B cell (primary cell): ENCODE measurements around the gene SPTBN1. TPM values are rescaled to one million over a fixed set of nuclear protein-coding genes. Genes with fewer than 3 reads are reported as not detected.

Source experiments
- ATAC-seq: fragments of 200-7000 bp; cut with Tn5 transposase; one replicate; pipeline ENCODE4 v1.10.0; 2021; ENCODE audit warnings: low read depth, mild to moderate bottlenecking, moderate number of reproducible peaks, moderate library complexity
- CTCF ChIA-PET: fragments of 350-600 bp; sonication (Branson Sonifier 250); formaldehyde crosslinking; loops from one replicate; lab custom pipeline; 2021; ENCODE audit warnings: antibody characterized with exemption, inconsistent platforms; lab: Charles Lee
- POLR2A ChIA-PET: fragments of 350-600 bp; sonication (Branson Sonifier 250); formaldehyde crosslinking; loops from one replicate; lab custom pipeline; 2021; ENCODE audit warnings: antibody characterized with exemption; lab: Charles Lee
- DNase-seq: peaks from one replicate; pipeline ENCODE4 v3.0.0; 2013
- H2AFZ ChIP-seq: 2 replicates; pipeline ENCODE4 v1.6.1; 2012; ENCODE audit warnings: mild to moderate bottlenecking, low read depth, low read length; ENCODE audit not compliant: insufficient read depth, poor library complexity, severe bottlenecking
- H3K27ac ChIP-seq, 2 donors: 1 replicate in 1 of 2; 2 replicates in 1 of 2; pipeline ENCODE4 v1.5.1; 2012 to 2013; ENCODE audit warnings: low read length in 2 of 2, mild to moderate bottlenecking in 2 of 2, moderate library complexity in 1 of 2
- H3K27me3 ChIP-seq, 4 experiments: fragments of 200-600 bp in 1 of 4; sonication (generic) in 1 of 4; replicated peaks in 1 of 4; 1 replicate in 2 of 4; 2 replicates in 2 of 4; pipeline versions ENCODE4 v1.6.1 to v1.7.0; 2013 to 2016; ENCODE audit warnings: low read length in 3 of 4, mild to moderate bottlenecking in 2 of 4, mixed read lengths in 1 of 4, moderate library complexity in 1 of 4; ENCODE audit not compliant: insufficient read depth in 4 of 4, control insufficient read depth in 3 of 4; ENCODE audit errors: control extremely low read depth in 1 of 4
- H3K36me3 ChIP-seq, 2 experiments: replicated peaks in 1 of 2; 1 replicate in 1 of 2; 2 replicates in 1 of 2; pipeline versions ENCODE4 v1.6.1 to v1.7.1; 2013; ENCODE audit warnings: low read length in 1 of 2; ENCODE audit not compliant: insufficient read depth in 2 of 2, control insufficient read depth in 1 of 2; ENCODE audit errors: control extremely low read depth in 1 of 2, extremely low read depth in 1 of 2
- H3K4me1 ChIP-seq, 2 donors: fragments of 200-600 bp in 1 of 2; sonication (generic) in 1 of 2; 1 replicate in 1 of 2; 2 replicates in 1 of 2; pipeline versions ENCODE4 v1.5.1 to v1.6.1; 2013 to 2017; ENCODE audit warnings: low read length in 2 of 2; ENCODE audit not compliant: control insufficient read depth in 2 of 2, insufficient read depth in 2 of 2
- H3K4me2 ChIP-seq: replicated peaks from 2 replicates; pipeline ENCODE3; 2012; ENCODE audit warnings: mild to moderate bottlenecking, low read depth, low read length; ENCODE audit not compliant: poor library complexity, severe bottlenecking
- H3K4me3 ChIP-seq, 5 experiments: fragments of 200-600 bp in 1 of 5; sonication (generic) in 1 of 5; 1 replicate in 3 of 5; 2 replicates in 2 of 5; pipeline versions ENCODE4 v1.5.1 to v1.7.0; 2011 to 2016; ENCODE audit warnings: low read length in 4 of 5, mild to moderate bottlenecking in 4 of 5, low read depth in 2 of 5, control low read depth in 1 of 5, moderate library complexity in 1 of 5; ENCODE audit not compliant: insufficient read depth in 1 of 5; ENCODE audit errors: control extremely low read depth in 1 of 5, extremely low read depth in 1 of 5
- H3K79me2 ChIP-seq: fragments of 200-600 bp; sonication (generic); one replicate; pipeline ENCODE4 v1.6.0; 2016; ENCODE audit warnings: low read length; ENCODE audit not compliant: control insufficient read depth, insufficient read depth
- H3K9ac ChIP-seq: fragments of 200-600 bp; sonication (generic); 2 replicates; pipeline ENCODE4 v1.6.1; 2017; ENCODE audit warnings: mild to moderate bottlenecking, low read length, moderate library complexity
- H3K9me3 ChIP-seq, 3 donors: one replicate each; pipeline versions ENCODE4 v1.6.1 to v1.7.1; 2013; ENCODE audit warnings: low read length in 2 of 3; ENCODE audit not compliant: control insufficient read depth in 2 of 3, insufficient read depth in 1 of 3; ENCODE audit errors: control extremely low read depth in 1 of 3
- H4K20me1 ChIP-seq: 2 replicates; pipeline ENCODE4 v1.6.0; 2012; ENCODE audit warnings: mild to moderate bottlenecking, low read length; ENCODE audit not compliant: insufficient read depth, control insufficient read depth, poor library complexity, severe bottlenecking
- H3K27ac Mint-ChIP-seq: one replicate; pipeline ENCODE4 v1.8.0; 2021; ENCODE audit warnings: mixed read lengths
- H3K27me3 Mint-ChIP-seq: one replicate; pipeline ENCODE4 v1.8.0; 2021; ENCODE audit warnings: mixed read lengths
- H3K4me1 Mint-ChIP-seq: one replicate; pipeline ENCODE4 v1.8.0; 2021; ENCODE audit warnings: mixed read lengths
- H3K4me3 Mint-ChIP-seq: one replicate; pipeline ENCODE4 v1.8.0; 2021; ENCODE audit warnings: mixed read lengths
- H3K9me3 Mint-ChIP-seq: one replicate; pipeline ENCODE4 v1.8.0; 2022; ENCODE audit warnings: mixed read lengths; ENCODE audit not compliant: insufficient read depth
- CTCF ChIP-seq: fragments of 200-600 bp; IDR thresholded peaks from one replicate; pipeline ENCODE4 v1.8.0; 2022; ENCODE audit warnings: antibody characterized with exemption, mild to moderate bottlenecking
- EZH2 ChIP-seq: IDR thresholded peaks from 2 replicates; pipeline ENCODE4 v1.6.1; 2012; ENCODE audit warnings: borderline replicate concordance, low read depth, mild to moderate bottlenecking, moderate library complexity, low read length; ENCODE audit not compliant: insufficient read depth, poor library complexity, severe bottlenecking
- WGBS: methylation state at CpG from one replicate; pipeline ENCODE4 v1.1.5; 2013; ENCODE audit warnings: missing lambda C conversion rate; ENCODE audit not compliant: insufficient coverage; 5-methylcytosine and 5-hydroxymethylcytosine counted together
- intact Hi-C: fragments of 100-400 bp; cut with micrococcal nuclease; formaldehyde crosslinking; loops from one replicate; pipeline ENCODE4 v1.10.0; 2022
- polyA plus RNA-seq: library from polyadenylated mRNA; depleted of rRNA; stranded (reverse); fragments of >200 nt; gene quantifications from 2 replicates; pipeline ENCODE4 v1.2.3, GENCODE V29; 2012
- total RNA-seq, 2 donors: library from RNA; stranded (reverse); fragments of 120-200 nt in 1 of 2; gene quantifications; 1 replicate in 1 of 2; 2 replicates in 1 of 2; pipeline versions ENCODE4 v1.2.3 to v1.2.4, GENCODE V29; 2013 to 2022

The SPTBN1 gene
- total and polyA plus RNA-seq, 2 donors (not counting 1 experiment from before 2014, with no cell fraction given) = 43.7 to 144 TPM

GRCh38 chr2:54558188-54559005 lies 102.3 kb downstream of the SPTBN1 start:
- Histone ChIP-seq H4K20me1 (no peaks in the 10 kb centered on the region), H3K4me1 (peaks cover 30 to 35% of the 10 kb centered on the region in 2 donors), H3K4me2 (peak overlapping the region; percentile 85), H3K36me3 (no peaks in the 10 kb centered on the region), H3K27ac (peak overlapping the region; percentile 81 to 92), H3K4me3 (peak overlapping the region; percentile 91 to 99 (median 97)), H3K9me3 (no peaks in the 10 kb centered on the region), H3K79me2 (peaks cover 46% of the 10 kb centered on the region), H2AFZ (peak overlapping the region; percentile 81), H3K27me3 (no peaks in the 10 kb centered on the region), H3K9ac (peak overlapping the region; percentile 91)
- no peak for TF ChIP-seq EZH2
- no peak for TF ChIP-seq CTCF
- DNase-seq (peak; percentile 80), ATAC-seq (peak; percentile 65)
- H3K4me3 Mint-ChIP-seq = peak overlapping the region; percentile 94
- WGBS = under 1% methylated on average over 43 of the region's 59 CpGs
- H3K9me3 Mint-ChIP-seq = no peaks in the 10 kb centered on the region
- POLR2A ChIA-PET = interaction anchor here (0.7 to 4.1 kb wide), 8 partner anchors 12 to 460 kb away, joined by 3 to 26 read pairs (median 13); no protein-coding TSS in a partner anchor
- intact Hi-C loops = loop anchor here (1.0 to 10.0 kb wide), 8 partner anchors 16 to 494 kb away; partner anchors contain the start of genes EML6 and RTN4
- H3K4me1 Mint-ChIP-seq = peaks cover 54% of the 10 kb centered on the region
- peak overlapping the region; percentile 90 for H3K27ac Mint-ChIP-seq
- CTCF ChIA-PET = interaction anchor here (0.9 to 6.7 kb wide), 23 partner anchors 9 to 451 kb away, joined by 3 to 56 read pairs (median 8); no protein-coding TSS in a partner anchor
- no peaks in the 10 kb centered on the region for H3K27me3 Mint-ChIP-seq
